Measurements from ENCODE around the gene TLR6. TPM values are rescaled to one million over a fixed set of nuclear protein-coding genes. Genes with fewer than 3 reads are reported as not detected.

The TLR6 gene
- total and polyA plus RNA-seq, 2 donors (not counting 1 experiment from before 2014, with no cell fraction given) = 10.0 to 60.6 TPM

GRCh38 chr4:38905652-38906385, 49.2 kb upstream of the TLR6 start:
- peak overlapping the region; percentile 24 for H2AFZ ChIP-seq (ENCODE audit: insufficient read depth, low read depth, low read length, poor library complexity, severe bottlenecking)

More at GRCh38 chr4:38905652-38906385, 49.2 kb upstream of the TLR6 start:
- Histone ChIP-seq H3K4me3 (ENCODE audit: control extremely low read depth in 1 of 5, extremely low read depth in 1 of 5, insufficient read depth in 1 of 5, low read depth in 2 of 5, low read length in 4 of 5) (no peak overlapping the region), H3K4me2 (replicated peaks; ENCODE audit: low read depth, low read length, poor library complexity, severe bottlenecking) (no peak overlapping the region), H3K36me3 (replicated peaks in 1 of 2; ENCODE audit: control extremely low read depth in 1 of 2, control insufficient read depth in 1 of 2, extremely low read depth in 1 of 2, insufficient read depth in 2 of 2, low read length in 1 of 2) (no peaks in the 10 kb centered on the region), H3K27me3 (replicated peaks in 1 of 4; ENCODE audit: control extremely low read depth in 1 of 4, control insufficient read depth in 3 of 4, insufficient read depth in 4 of 4, low read length in 3 of 4) (no peaks in the 10 kb centered on the region), H3K27ac (ENCODE audit: low read length in 2 of 2) (no peak overlapping the region), H3K9me3 (ENCODE audit: control extremely low read depth in 1 of 3, control insufficient read depth in 2 of 3, insufficient read depth in 1 of 3, low read length in 2 of 3) (no peaks in the 10 kb centered on the region), H3K9ac (ENCODE audit: low read length) (no peak overlapping the region), H3K79me2 (ENCODE audit: control insufficient read depth, insufficient read depth, low read length) (no peaks in the 10 kb centered on the region), H4K20me1 (ENCODE audit: control insufficient read depth, insufficient read depth, low read length, poor library complexity, severe bottlenecking) (no peaks in the 10 kb centered on the region), H3K4me1 (ENCODE audit: control insufficient read depth in 2 of 2, insufficient read depth in 2 of 2, low read length in 2 of 2) (no peaks in the 10 kb centered on the region)
- 42% methylated on average over 5 of the region's 10 CpGs for WGBS (ENCODE audit: insufficient coverage)
- H3K27ac Mint-ChIP-seq = peak overlapping the region; percentile 11
- DNase-seq (no peak), ATAC-seq (ENCODE audit: low read depth) (no peak)
- peaks cover 6% of the 10 kb centered on the region for H3K4me1 Mint-ChIP-seq
- intact Hi-C loops (cut with micrococcal nuclease) = loop anchor here (10.0 kb wide), 1 partner anchor 549 kb away; the partner anchor contains the start of genes LIAS and RPL9
- CTCF ChIA-PET = interaction anchor here (1.1 to 9.3 kb wide), 5 partner anchors 45 to 228 kb away, joined by 3 to 258 read pairs (median 55); no protein-coding TSS in a partner anchor
- no peak overlapping the region for H3K4me3 Mint-ChIP-seq
- no peak for TF ChIP-seq CTCF (IDR thresholded peaks at IDR 0.05)
- TF ChIP-seq EZH2 (IDR thresholded peaks at IDR 0.05; ENCODE audit: borderline replicate concordance, insufficient read depth, low read depth, low read length, poor library complexity, severe bottlenecking) = no peak
- no peaks in the 10 kb centered on the region for H3K27me3 Mint-ChIP-seq
- H3K9me3 Mint-ChIP-seq (ENCODE audit: insufficient read depth) = no peaks in the 10 kb centered on the region
- POLR2A ChIA-PET = no interaction called here
